HEK293T (cell line): ENCODE data around the gene RSKR.

Experiments used
- CTCF ChIA-PET: fragments of 350-600 bp; formaldehyde crosslinking; extraction: SDS; loops from one replicate; lab custom pipeline; 2021; ENCODE audit warnings: antibody characterized with exemption, inconsistent platforms; lab: Yijun Ruan, JAX
- POLR2A ChIA-PET: fragments of 350-600 bp; formaldehyde crosslinking; extraction: SDS; loops from one replicate; lab custom pipeline; 2020; ENCODE audit warnings: antibody characterized with exemption, inconsistent platforms; lab: Yijun Ruan, JAX
- DNase-seq: peaks from one replicate; pipeline ENCODE4 v3.0.0; 2012; ENCODE audit warnings: mixed read lengths; ENCODE audit errors: extremely low spot score
- ARNT ChIP-seq: fragments of 450-650 bp; IDR thresholded peaks from 2 replicates; pipeline ENCODE4 v1.6.1; 2017; ENCODE audit warnings: mild to moderate bottlenecking
- BHLHE40 ChIP-seq: fragments of 450-650 bp; IDR thresholded peaks from 2 replicates; pipeline ENCODE4 v1.6.1; 2016; ENCODE audit warnings: mild to moderate bottlenecking, moderate library complexity, borderline replicate concordance
- CTBP1 ChIP-seq: fragments of 450-650 bp; IDR thresholded peaks from 2 replicates; pipeline ENCODE4 v1.6.1; 2016; ENCODE audit warnings: borderline replicate concordance
- ELF4 ChIP-seq: fragments of 450-650 bp; IDR thresholded peaks from 2 replicates; pipeline ENCODE4 v1.6.1; 2017; ENCODE audit warnings: antibody characterized with exemption
- FOXA1 ChIP-seq: fragments of 450-650 bp; IDR thresholded peaks from 2 replicates; pipeline ENCODE4 v1.6.1; 2016; ENCODE audit warnings: mild to moderate bottlenecking
- FOXK2 ChIP-seq: fragments of 450-650 bp; IDR thresholded peaks from 2 replicates; pipeline ENCODE4 v1.6.1; 2016; ENCODE audit warnings: mild to moderate bottlenecking
- FOXM1 ChIP-seq: fragments of 450-650 bp; IDR thresholded peaks from 2 replicates; pipeline ENCODE4 v1.6.1; 2017; ENCODE audit warnings: mild to moderate bottlenecking, borderline replicate concordance
- HDGF ChIP-seq: fragments of 450-650 bp; IDR thresholded peaks from 2 replicates; pipeline ENCODE4 v1.6.1; 2017; ENCODE audit warnings: antibody characterized with exemption, borderline replicate concordance
- L3MBTL2 ChIP-seq: fragments of 450-650 bp; conservative IDR thresholded peaks from 2 replicates; pipeline ENCODE4 v1.6.1; 2016; ENCODE audit warnings: mild to moderate bottlenecking
- LEF1 ChIP-seq: fragments of 450-650 bp; IDR thresholded peaks from 2 replicates; pipeline ENCODE4 v1.6.1; 2017; ENCODE audit warnings: mild to moderate bottlenecking, borderline replicate concordance
- NFRKB ChIP-seq: fragments of 450-650 bp; IDR thresholded peaks from 2 replicates; pipeline ENCODE4 v1.6.1; 2016; ENCODE audit warnings: mild to moderate bottlenecking, moderate library complexity
- PKNOX1 ChIP-seq: fragments of 450-650 bp; IDR thresholded peaks from 2 replicates; pipeline ENCODE4 v1.6.1; 2016
- SP1 ChIP-seq: fragments of 450-650 bp; IDR thresholded peaks from 2 replicates; pipeline ENCODE4 v1.6.1; 2017
- SUZ12 ChIP-seq: fragments of 450-650 bp; IDR thresholded peaks from 2 replicates; pipeline ENCODE4 v1.6.1; 2016; ENCODE audit warnings: mild to moderate bottlenecking
- TARDBP ChIP-seq: fragments of 450-650 bp; IDR thresholded peaks from 2 replicates; pipeline ENCODE4 v1.6.1; 2016
- ZNF384 ChIP-seq: fragments of 450-650 bp; IDR thresholded peaks from 2 replicates; pipeline ENCODE4 v1.6.1; 2016

RSKR gene

GRCh38 chr17:28634206-28634865, 20.4 kb upstream of the RSKR start:
- CTCF ChIA-PET, result no interaction called here
- POLR2A ChIA-PET, result interaction anchor here (1.0 to 5.5 kb wide), 4 partner anchors 10 to 85 kb away, joined by 3 to 32 read pairs (median 6); partner anchors contain the start of genes BLTP2, RPL23A, SDF2 and SUPT6H
- TF ChIP-seq ZNF384, result no peak
- TF ChIP-seq CTBP1, result no peak
- no peak for TF ChIP-seq PKNOX1
- TF ChIP-seq ARNT, result no peak
- no peak for TF ChIP-seq FOXA1
- no peak for TF ChIP-seq SP1
- TF ChIP-seq HDGF, result no peak
- no peak for TF ChIP-seq BHLHE40
- TF ChIP-seq NFRKB, result no peak
- TF ChIP-seq TARDBP, result no peak
- TF ChIP-seq L3MBTL2, result no peak
- TF ChIP-seq FOXK2, result no peak
- TF ChIP-seq SUZ12, result no peak
- TF ChIP-seq LEF1, result no peak
- TF ChIP-seq ELF4, result no peak
- no peak for TF ChIP-seq FOXM1
- DNase-seq, result no peak

GRCh38 chr17:28626818-28627217, 12.8 kb upstream of the RSKR start:
- TF ChIP-seq FOXK2 (no peak), SP1 (no peak), TARDBP (no peak), ZNF384 (no peak), ELF4 (no peak)
- DNase-seq, result no peak
- POLR2A ChIA-PET, result no interaction called here
- CTCF ChIA-PET, result no interaction called here

- ChIA-PET CTCF (interaction anchor here (0.6 to 1.3 kb wide), 3 partner anchors 12 to 23 kb away, joined by 3 to 8 read pairs (median 5); no protein-coding TSS in a partner anchor), POLR2A (interaction anchor here (1.1 to 2.1 kb wide), 4 partner anchors 15 to 92 kb away, joined by 3 to 4 read pairs (median 4); partner anchors contain the start of genes SDF2 and SUPT6H)
- TF ChIP-seq PKNOX1, result no peak
- no peak for TF ChIP-seq BHLHE40
- TF ChIP-seq NFRKB, result no peak
- no peak for TF ChIP-seq ZNF384
- TF ChIP-seq FOXK2, result no peak
- no peak for TF ChIP-seq CTBP1
- no peak for TF ChIP-seq FOXA1
- TF ChIP-seq LEF1, result no peak
- no peak for TF ChIP-seq SP1
- no peak for TF ChIP-seq FOXM1
- TF ChIP-seq L3MBTL2, result no peak
- DNase-seq, result no peak
Observed at GRCh38 chr17:28624148-28624547, 10.2 kb upstream of the RSKR start.

GRCh38 chr17:28623696-28624095, 9.7 kb upstream of the RSKR start:
- ChIA-PET POLR2A (interaction anchor here (1.1 to 2.1 kb wide), 4 partner anchors 14 to 93 kb away, joined by 3 to 4 read pairs (median 4); partner anchors contain the start of genes SDF2 and SUPT6H), CTCF (interaction anchor here (0.6 to 1.3 kb wide), 3 partner anchors 12 to 23 kb away, joined by 3 to 8 read pairs (median 5); no protein-coding TSS in a partner anchor)
- DNase-seq, result no peak
- TF ChIP-seq FOXK2 (no peak), NFRKB (no peak), SP1 (no peak), ELF4 (no peak), BHLHE40 (no peak), FOXM1 (no peak), L3MBTL2 (no peak), FOXA1 (no peak), LEF1 (no peak)

GRCh38 chr17:28622186-28622585, 8.2 kb upstream of the RSKR start:
- ChIA-PET POLR2A (no interaction called here), CTCF (no interaction called here)

More at GRCh38 chr17:28622186-28622585, 8.2 kb upstream of the RSKR start:
- TF ChIP-seq CTBP1 (no peak), PKNOX1 (no peak), NFRKB (no peak), LEF1 (no peak), ZNF384 (no peak), TARDBP (no peak), SP1 (no peak), FOXA1 (no peak), HDGF (no peak), FOXM1 (no peak), FOXK2 (no peak), ARNT (no peak), BHLHE40 (no peak), ELF4 (no peak), L3MBTL2 (no peak), SUZ12 (no peak)
- DNase-seq, result no peak
